KBM-7 (cell line): ENCODE results near the gene MAPK4.
"Not testable (repeated sequence)": the region's sequence is repeated elsewhere in the genome, so short reads cannot be mapped to it uniquely, and the experiment has no call there.

Experiments
- DNase-seq: peaks from one replicate; pipeline ENCODE4 v3.0.0-alpha.2; 2015
- in situ Hi-C: fragments of 300-500 bp; cut with MboI; formaldehyde crosslinking; loops from 2 replicates; pipeline ENCODE4 v1.14.3; 2020; ENCODE audit warnings: low sequenced_read_pairs, low pct_unique_long_range_greater_than_20kb, mixed read lengths

The MAPK4 gene

GRCh38 chr18:50706199-50706598 is 146.3 kb downstream of the MAPK4 start:
- in situ Hi-C loops: no loop called here
- no peak for DNase-seq

GRCh38 chr18:50706651-50707050 is 146.8 kb downstream of the MAPK4 start:
- in situ Hi-C loops: no loop called here
- no peak for DNase-seq

- DNase-seq, in situ Hi-C loops: not testable (repeated sequence)
These were observed 147.4 kb downstream of the MAPK4 start for GRCh38 chr18:50707297-50707696.

GRCh38 chr18:50707855-50708469 is 148.1 kb downstream of the MAPK4 start:
- in situ Hi-C loops: no loop called here
- no peak for DNase-seq

- in situ Hi-C loops: no loop called here
- no peak for DNase-seq
These were observed 149.3 kb downstream of the MAPK4 start for GRCh38 chr18:50709193-50709592.

- DNase-seq: no peak
- in situ Hi-C loops: no loop called here
These were observed 151.5 kb downstream of the MAPK4 start for GRCh38 chr18:50711386-50711785.

GRCh38 chr18:50715919-50716318 is 156.0 kb downstream of the MAPK4 start:
- in situ Hi-C loops: no loop called here
- DNase-seq: no peak

- in situ Hi-C loops: no loop called here
- DNase-seq: no peak
These were observed 157.0 kb downstream of the MAPK4 start for GRCh38 chr18:50716902-50717301.

- in situ Hi-C loops: no loop called here
- no peak for DNase-seq
These were observed 157.7 kb downstream of the MAPK4 start for GRCh38 chr18:50717563-50717962.

- no peak for DNase-seq
- in situ Hi-C loops: no loop called here
These were observed 159.8 kb downstream of the MAPK4 start for GRCh38 chr18:50719471-50720324.

- DNase-seq: no peak
- in situ Hi-C loops: no loop called here
These were observed 160.4 kb downstream of the MAPK4 start for GRCh38 chr18:50720325-50720674.

- DNase-seq: no peak
- in situ Hi-C loops: no loop called here
These were observed 161.1 kb downstream of the MAPK4 start for GRCh38 chr18:50721006-50721405.

GRCh38 chr18:50721451-50722120 is 161.7 kb downstream of the MAPK4 start:
- no peak for DNase-seq
- in situ Hi-C loops: no loop called here

- DNase-seq: no peak
- in situ Hi-C loops: no loop called here
These were observed 162.4 kb downstream of the MAPK4 start for GRCh38 chr18:50722311-50722710.

- in situ Hi-C loops: no loop called here
- no peak for DNase-seq
These were observed 164.9 kb downstream of the MAPK4 start for GRCh38 chr18:50724751-50725151.

- in situ Hi-C loops: no loop called here
These were observed 167.2 kb downstream of the MAPK4 start for GRCh38 chr18:50726960-50727589.

GRCh38 chr18:50727721-50728471 is 168.0 kb downstream of the MAPK4 start:
- no peak for DNase-seq
- in situ Hi-C loops: no loop called here

More at GRCh38 chr18:50726960-50727589, 167.2 kb downstream of the MAPK4 start:
- no peak for DNase-seq

- in situ Hi-C loops: no loop called here
These were observed 169.5 kb downstream of the MAPK4 start for GRCh38 chr18:50729376-50729775.

GRCh38 chr18:50729986-50730385 is 170.1 kb downstream of the MAPK4 start:
- in situ Hi-C loops: no loop called here
- no peak for DNase-seq

More at GRCh38 chr18:50729376-50729775, 169.5 kb downstream of the MAPK4 start:
- DNase-seq: no peak
